Heart right ventricle (tissue), 16 donors: ENCODE results near the gene LEFTY1. TPM values are rescaled to one million over a fixed set of nuclear protein-coding genes. Genes with fewer than 3 reads are reported as not detected.

Experiments
- ATAC-seq, 8 donors: fragments of 200-7000 bp; cut with Tn5 transposase; one replicate each; pipeline ENCODE4 v1.9.1; 2020; ENCODE audit warnings: mild to moderate bottlenecking in 8 of 8, moderate library complexity in 8 of 8, moderate number of reproducible peaks in 1 of 8
- DNase-seq, 2 donors: peaks; one replicate each; pipeline ENCODE4 v3.0.0-alpha.2; 2020
- H3K27ac ChIP-seq, 10 donors: fragments of 200-600 bp; sonication (generic) in 2 of 10; one replicate each; pipeline versions ENCODE4 v1.5.0 to v1.8.0; 2020 to 2022; ENCODE audit warnings: mild to moderate bottlenecking in 3 of 10
- H3K27me3 ChIP-seq, 7 donors: fragments of 200-600 bp; one replicate each; pipeline ENCODE4 v1.8.0; 2021 to 2022; ENCODE audit warnings: mild to moderate bottlenecking in 2 of 7
- H3K36me3 ChIP-seq, 9 donors: fragments of 200-600 bp; sonication (generic) in 1 of 9; one replicate each; pipeline versions ENCODE4 v1.5.0 to v1.8.0; 2020 to 2022; ENCODE audit warnings: mild to moderate bottlenecking in 2 of 9
- H3K4me1 ChIP-seq, 9 donors: fragments of 200-600 bp; sonication (generic) in 1 of 9; one replicate each; pipeline versions ENCODE4 v1.5.0 to v1.8.0; 2020 to 2022; ENCODE audit warnings: mild to moderate bottlenecking in 4 of 9
- H3K4me3 ChIP-seq, 10 donors: fragments of 200-600 bp; sonication (generic) in 2 of 10; one replicate each; pipeline versions ENCODE4 v1.5.0 to v1.8.0; 2020 to 2022; ENCODE audit warnings: mild to moderate bottlenecking in 7 of 10, moderate library complexity in 2 of 10
- H3K9me3 ChIP-seq, 11 donors: fragments of 200-600 bp in 10 of 11; sonication (generic) in 2 of 11; one replicate each; pipeline versions ENCODE4 v1.5.0 to v1.8.0; 2013 to 2022; ENCODE audit warnings: mild to moderate bottlenecking in 2 of 11, control low read depth in 1 of 11, moderate library complexity in 1 of 11
- WGBS, 2 donors: extraction: QIAGEN DNeasy Blood & Tissue Kit; methylation state at CpG; one replicate each; pipeline ENCODE4 v1.1.7; 2013; ENCODE audit warnings: inconsistent platforms in 1 of 2; 5-methylcytosine and 5-hydroxymethylcytosine counted together
- intact Hi-C, 10 donors: fragments of 100-400 bp; cut with DNase I; formaldehyde crosslinking; loops; one replicate each; pipeline versions ENCODE4 v1.11.1 to v1.14.2; 2022
- polyA plus RNA-seq, 2 donors: library from polyadenylated mRNA; stranded (reverse); fragments of 200-250 nt; gene quantifications; one replicate each; pipeline ENCODE4 v1.2.3, GENCODE V29; 2013
- total RNA-seq, 10 donors: library from RNA; stranded (reverse); fragmentation: NEBNext Ultra II Directional in 3 of 10; extraction: Animal tissue kit (Norgen Biotek cat#: 25700) in 3 of 10; gene quantifications; one replicate each; pipeline versions ENCODE4 v1.2.1 to v1.2.4, GENCODE V29; 2021 to 2023
- TF ChIP-seq, protein P1 (sequence below), 9 donors: fragments of 200-600 bp; sonication (generic) in 2 of 9; IDR thresholded peaks; one replicate each; pipeline versions ENCODE4 v1.5.0 to v1.8.0; 2021 to 2022; ENCODE audit warnings: antibody characterized with exemption in 9 of 9, mild to moderate bottlenecking in 5 of 9, moderate library complexity in 1 of 9
- donor health status: Arrhythmogenic right ventricular cardiomyopathy.
- donor health status: ischemic (EF 13 %, LVEDD 7.1; RV severe dilation, severe dysfunction).
- donor health status: healthy with polysubstance abuse.
- donor health status: DM: no; HTN: yes; CAD: no.
- donor health status: DM: no; HTN: no; CAD: no.
- donor health status: ischemic (EF 25% LVEDD 6.9; RV normal size, moderate dysfunction).
- donor health status: ischemic (EF 25% LVEDD 5.7; RV mildly dilated, moderate dysfunction).
- donor health status: healthy.
- donor health status: DM: yes; HTN: yes; CAD: no.
- donor health status: Ischemic cardiomyopathy.
- donor health status: ischemic (EF 35%, LVEDD 5.7; RV mildly dilated, moderate dysfunction).
- donor health status: nonischemic (EF 11% LVEDD 7.7; RV severe dilation, severe dysfunction).
- donor health status: DM: yes; HTN: yes; CAD: no.
- donor health status: PGD.
- donor health status: ischemic (EF 29% LVEDD 5.4; RV normal size, mild dysfunction).
- donor health status: nonischemic (EF 23%, LVEDD 6.1; RV moderate dilation, normal function).

Gene LEFTY1
- total and polyA plus RNA-seq, 12 donors: 0.15 to 0.77 (median 0.25) TPM; not detected in 3

DNA sequence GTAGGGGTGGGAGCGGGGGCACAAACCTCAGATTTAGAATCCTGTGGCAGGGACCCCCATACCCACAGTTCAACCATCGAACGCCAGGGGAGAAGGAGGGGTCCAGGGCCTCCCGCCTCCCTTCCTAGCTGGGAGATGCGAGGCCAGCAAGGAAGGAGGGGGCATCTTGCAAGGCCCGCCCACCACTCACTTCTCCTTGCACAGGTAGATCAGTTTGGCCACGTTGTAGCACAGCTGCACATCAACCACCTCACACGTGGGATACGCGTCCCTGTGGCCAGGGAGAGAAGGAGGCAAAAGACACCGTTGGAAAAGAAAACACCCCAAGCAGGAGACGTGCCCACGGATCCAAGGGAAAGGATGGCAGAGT lies 26.4 kb downstream of the LEFTY1 start:
- Histone ChIP-seq H3K27me3 (no peaks in the 10 kb centered on the region), H3K36me3 (peaks cover 0 to 99% (median 65%) of the 10 kb centered on the region in 9 donors), H3K4me1 (peaks cover 0 to 29% (median 0%) of the 10 kb centered on the region in 9 donors), H3K27ac (no peak overlapping the region), H3K4me3 (no peak overlapping the region), H3K9me3 (no peaks in the 10 kb centered on the region)
- TF ChIP-seq, protein P1, sequence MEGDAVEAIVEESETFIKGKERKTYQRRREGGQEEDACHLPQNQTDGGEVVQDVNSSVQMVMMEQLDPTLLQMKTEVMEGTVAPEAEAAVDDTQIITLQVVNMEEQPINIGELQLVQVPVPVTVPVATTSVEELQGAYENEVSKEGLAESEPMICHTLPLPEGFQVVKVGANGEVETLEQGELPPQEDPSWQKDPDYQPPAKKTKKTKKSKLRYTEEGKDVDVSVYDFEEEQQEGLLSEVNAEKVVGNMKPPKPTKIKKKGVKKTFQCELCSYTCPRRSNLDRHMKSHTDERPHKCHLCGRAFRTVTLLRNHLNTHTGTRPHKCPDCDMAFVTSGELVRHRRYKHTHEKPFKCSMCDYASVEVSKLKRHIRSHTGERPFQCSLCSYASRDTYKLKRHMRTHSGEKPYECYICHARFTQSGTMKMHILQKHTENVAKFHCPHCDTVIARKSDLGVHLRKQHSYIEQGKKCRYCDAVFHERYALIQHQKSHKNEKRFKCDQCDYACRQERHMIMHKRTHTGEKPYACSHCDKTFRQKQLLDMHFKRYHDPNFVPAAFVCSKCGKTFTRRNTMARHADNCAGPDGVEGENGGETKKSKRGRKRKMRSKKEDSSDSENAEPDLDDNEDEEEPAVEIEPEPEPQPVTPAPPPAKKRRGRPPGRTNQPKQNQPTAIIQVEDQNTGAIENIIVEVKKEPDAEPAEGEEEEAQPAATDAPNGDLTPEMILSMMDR (IDR thresholded peaks at IDR 0.05): no peak
- ATAC-seq (no peak), DNase-seq (no peak)
- WGBS, 2 donors: 93 to 94% methylated on average over 13 of the region's 13 CpGs
- intact Hi-C loops: no loop called here

DNA sequence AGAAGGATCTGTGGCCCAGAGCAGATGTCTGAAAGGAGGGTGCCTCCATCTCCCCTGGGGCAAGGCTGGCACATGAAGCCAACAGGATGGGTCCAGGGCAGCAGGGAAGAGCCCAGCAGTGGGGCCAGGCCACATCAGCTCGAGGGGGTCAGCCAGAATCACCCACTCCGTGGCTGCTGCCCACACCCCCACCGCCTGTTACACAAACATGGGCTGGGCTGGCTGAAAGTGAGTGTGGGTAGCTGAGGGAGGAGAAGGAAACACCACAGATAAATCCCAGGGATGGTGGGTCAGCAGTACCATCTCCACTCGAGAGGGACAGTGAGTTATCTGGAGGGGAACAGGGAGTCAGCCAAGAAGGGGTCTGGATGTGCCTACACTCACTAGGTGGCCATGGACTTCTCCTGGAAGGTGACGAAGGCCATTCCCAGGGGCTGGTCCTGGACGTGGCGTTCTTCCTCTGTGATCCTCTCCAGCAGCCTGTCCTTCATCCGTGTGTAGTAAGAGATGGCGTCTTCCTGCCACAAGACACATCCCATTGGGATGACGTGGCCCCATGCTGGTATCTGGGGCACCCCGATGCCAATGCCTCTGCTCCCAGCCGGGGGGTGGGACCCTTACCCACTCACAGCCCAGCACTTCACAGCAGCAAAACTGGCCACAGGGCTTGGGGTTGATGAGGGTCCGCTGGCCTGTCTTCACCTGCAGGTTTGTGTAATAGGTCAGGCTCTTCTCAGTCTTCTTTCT lies 26.9 kb downstream of the LEFTY1 start:
- Histone ChIP-seq H3K4me3 (no peak overlapping the region), H3K27ac (no peak overlapping the region), H3K27me3 (no peaks in the 10 kb centered on the region), H3K9me3 (no peaks in the 10 kb centered on the region), H3K4me1 (peaks cover 0 to 26% (median 0%) of the 10 kb centered on the region in 9 donors), H3K36me3 (peaks cover 0 to 99% (median 65%) of the 10 kb centered on the region in 9 donors)
- WGBS, 2 donors: 87 to 91% methylated on average over 13 of the region's 13 CpGs
- no peak for ATAC-seq
- no peak for DNase-seq
- intact Hi-C loops: no loop called here
- TF ChIP-seq, protein P1 (IDR thresholded peaks at IDR 0.05): no peak

DNA sequence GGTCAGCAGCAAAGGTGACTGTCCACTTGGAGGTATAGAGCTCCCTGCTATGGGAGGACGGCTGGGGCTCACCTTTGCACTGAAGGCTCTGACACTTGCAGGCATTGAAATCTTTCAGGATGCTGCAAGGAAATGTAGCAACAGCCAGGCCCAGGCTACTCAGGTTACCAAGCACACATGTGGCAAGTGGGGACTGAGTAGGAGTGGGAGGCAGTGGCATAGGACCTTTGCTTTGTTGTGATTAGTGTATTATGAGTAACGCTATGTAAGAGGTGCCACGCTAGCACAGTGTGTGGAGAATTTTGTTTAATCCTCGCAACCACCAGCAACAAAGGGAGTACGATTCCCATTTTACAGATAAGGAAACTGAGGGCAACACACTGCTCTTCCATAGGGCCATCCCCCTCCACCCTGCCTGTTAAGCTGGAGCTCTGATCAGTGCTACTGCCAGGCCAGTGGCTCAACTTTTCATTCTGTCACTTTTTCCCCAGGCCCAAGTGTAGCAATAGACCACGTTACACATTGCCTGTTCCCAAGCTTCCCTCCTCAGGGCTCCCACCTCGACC lies 28.0 kb downstream of the LEFTY1 start:
- WGBS, 2 donors: 93 to 98% methylated on average over 7 of the region's 7 CpGs
- Histone ChIP-seq H3K27ac (no peak overlapping the region), H3K9me3 (no peaks in the 10 kb centered on the region), H3K36me3 (peaks cover 0 to 99% (median 60%) of the 10 kb centered on the region in 9 donors), H3K4me1 (peaks cover 0 to 19% (median 0%) of the 10 kb centered on the region in 9 donors), H3K27me3 (no peaks in the 10 kb centered on the region), H3K4me3 (no peak overlapping the region)
- DNase-seq: no peak
- intact Hi-C loops: no loop called here
- TF ChIP-seq, protein P1 (IDR thresholded peaks at IDR 0.05): no peak
- no peak for ATAC-seq

DNA sequence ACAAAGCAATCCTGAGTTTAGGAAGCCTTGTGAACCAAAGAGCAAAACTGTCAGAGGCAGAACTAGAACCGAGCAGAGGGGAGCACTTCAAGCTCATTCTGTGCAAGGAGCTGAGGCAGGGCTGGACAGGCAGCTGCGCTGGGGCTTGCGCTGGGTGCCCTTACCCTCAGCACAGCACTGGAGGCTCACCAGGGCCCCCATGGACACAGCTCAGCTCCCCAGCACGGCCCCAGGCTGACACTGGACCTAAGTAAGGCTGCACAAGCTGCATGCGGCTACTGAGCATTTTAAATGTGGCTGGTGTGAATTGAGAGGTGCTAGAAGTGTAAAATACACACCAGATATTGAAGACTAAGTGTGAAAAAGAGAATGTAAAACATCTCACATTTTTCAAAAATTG lies 28.8 kb downstream of the LEFTY1 start:
- TF ChIP-seq, protein P1 (IDR thresholded peaks at IDR 0.05): no peak
- Histone ChIP-seq H3K27ac (no peak overlapping the region), H3K4me1 (peaks cover 0 to 18% (median 0%) of the 10 kb centered on the region in 9 donors), H3K9me3 (no peaks in the 10 kb centered on the region), H3K27me3 (no peaks in the 10 kb centered on the region), H3K36me3 (peaks cover 0 to 99% (median 56%) of the 10 kb centered on the region in 9 donors), H3K4me3 (no peak overlapping the region)
- 94 to 98% methylated on average over 5 of the region's 5 CpGs for WGBS, 2 donors
- ATAC-seq: no peak
- intact Hi-C loops: no loop called here
- no peak for DNase-seq
